ENCODE measurements around the gene FAM83C. TPM values are rescaled to one million over a fixed set of nuclear protein-coding genes. Genes with fewer than 3 reads are reported as not detected.

Gene FAM83C
- total RNA-seq, 4 donors from 2014 or later: 29.5 to 55.3 (median 38.2) TPM

- 79 to 93% methylated on average over 5 to 7 of the region's 12 CpGs for WGBS, 2 donors
- Histone ChIP-seq H3K9me3 (no peaks in the 10 kb centered on the region), H3K27me3 (no peaks in the 10 kb centered on the region), H3K4me3 (no peak overlapping the region), H3K4me1 (peaks cover 19 to 64% (median 27%) of the 10 kb centered on the region in 3 donors), H3K27ac (peak overlapping the region in 3 of 4 donors; percentile 41 to 96 (median 53)), H3K36me3 (peaks cover 0 to 48% (median 3%) of the 10 kb centered on the region in 3 donors)
- intact Hi-C loops (cut with DNase I): no loop called here
- DNase-seq: no peak
- TF ChIP-seq POLR2A (IDR thresholded peaks at IDR 0.05): no peak
- TF ChIP-seq, protein P1, sequence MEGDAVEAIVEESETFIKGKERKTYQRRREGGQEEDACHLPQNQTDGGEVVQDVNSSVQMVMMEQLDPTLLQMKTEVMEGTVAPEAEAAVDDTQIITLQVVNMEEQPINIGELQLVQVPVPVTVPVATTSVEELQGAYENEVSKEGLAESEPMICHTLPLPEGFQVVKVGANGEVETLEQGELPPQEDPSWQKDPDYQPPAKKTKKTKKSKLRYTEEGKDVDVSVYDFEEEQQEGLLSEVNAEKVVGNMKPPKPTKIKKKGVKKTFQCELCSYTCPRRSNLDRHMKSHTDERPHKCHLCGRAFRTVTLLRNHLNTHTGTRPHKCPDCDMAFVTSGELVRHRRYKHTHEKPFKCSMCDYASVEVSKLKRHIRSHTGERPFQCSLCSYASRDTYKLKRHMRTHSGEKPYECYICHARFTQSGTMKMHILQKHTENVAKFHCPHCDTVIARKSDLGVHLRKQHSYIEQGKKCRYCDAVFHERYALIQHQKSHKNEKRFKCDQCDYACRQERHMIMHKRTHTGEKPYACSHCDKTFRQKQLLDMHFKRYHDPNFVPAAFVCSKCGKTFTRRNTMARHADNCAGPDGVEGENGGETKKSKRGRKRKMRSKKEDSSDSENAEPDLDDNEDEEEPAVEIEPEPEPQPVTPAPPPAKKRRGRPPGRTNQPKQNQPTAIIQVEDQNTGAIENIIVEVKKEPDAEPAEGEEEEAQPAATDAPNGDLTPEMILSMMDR (IDR thresholded peaks at IDR 0.05): no peak
Observed at GRCh38 chr20:35286077-35286898, 5.9 kb downstream of the FAM83C start.

DNA sequence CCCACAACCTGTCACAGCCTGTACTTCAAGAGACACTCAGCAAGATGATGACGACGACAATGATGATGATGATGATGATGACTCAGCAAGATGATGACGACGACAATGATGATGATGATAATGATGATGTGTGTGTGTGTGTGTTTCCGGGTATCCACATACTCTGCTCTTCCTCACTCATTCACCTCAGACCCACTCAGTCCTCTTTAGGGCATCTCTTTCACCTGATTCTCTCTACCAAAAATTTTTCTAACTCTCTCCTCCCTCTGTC is 6.5 kb downstream of the FAM83C start:
- Histone ChIP-seq H3K27me3 (no peaks in the 10 kb centered on the region), H3K4me3 (no peak overlapping the region), H3K4me1 (peaks cover 19 to 63% (median 27%) of the 10 kb centered on the region in 3 donors), H3K27ac (peak overlapping the region in 3 of 4 donors; percentile 41 to 96 (median 96)), H3K9me3 (no peaks in the 10 kb centered on the region), H3K36me3 (peaks cover 0 to 50% (median 4%) of the 10 kb centered on the region in 3 donors)
- no peak for TF ChIP-seq POLR2A (IDR thresholded peaks at IDR 0.05)
- 39 to 41% methylated on average over 5 of the region's 5 CpGs for WGBS, 2 donors
- intact Hi-C loops (cut with DNase I): no loop called here
- no peak for DNase-seq

- no peak for TF ChIP-seq POLR2A (IDR thresholded peaks at IDR 0.05)
- Histone ChIP-seq H3K4me3 (peak overlapping the region; percentile 71 to 92 (median 88)), H3K36me3 (peaks cover 4 to 56% (median 5%) of the 10 kb centered on the region in 3 donors), H3K9me3 (no peaks in the 10 kb centered on the region), H3K27ac (peak overlapping the region; percentile 93 to 98 (median 96)), H3K27me3 (no peaks in the 10 kb centered on the region), H3K4me1 (peaks cover 19 to 63% (median 27%) of the 10 kb centered on the region in 3 donors)
- WGBS, 2 donors: 29 to 31% methylated on average over 15 to 17 of the region's 19 CpGs
- intact Hi-C loops (cut with DNase I): no loop called here
- no peak for DNase-seq
Observed at GRCh38 chr20:35284992-35285805, 7.0 kb downstream of the FAM83C start.

DNA sequence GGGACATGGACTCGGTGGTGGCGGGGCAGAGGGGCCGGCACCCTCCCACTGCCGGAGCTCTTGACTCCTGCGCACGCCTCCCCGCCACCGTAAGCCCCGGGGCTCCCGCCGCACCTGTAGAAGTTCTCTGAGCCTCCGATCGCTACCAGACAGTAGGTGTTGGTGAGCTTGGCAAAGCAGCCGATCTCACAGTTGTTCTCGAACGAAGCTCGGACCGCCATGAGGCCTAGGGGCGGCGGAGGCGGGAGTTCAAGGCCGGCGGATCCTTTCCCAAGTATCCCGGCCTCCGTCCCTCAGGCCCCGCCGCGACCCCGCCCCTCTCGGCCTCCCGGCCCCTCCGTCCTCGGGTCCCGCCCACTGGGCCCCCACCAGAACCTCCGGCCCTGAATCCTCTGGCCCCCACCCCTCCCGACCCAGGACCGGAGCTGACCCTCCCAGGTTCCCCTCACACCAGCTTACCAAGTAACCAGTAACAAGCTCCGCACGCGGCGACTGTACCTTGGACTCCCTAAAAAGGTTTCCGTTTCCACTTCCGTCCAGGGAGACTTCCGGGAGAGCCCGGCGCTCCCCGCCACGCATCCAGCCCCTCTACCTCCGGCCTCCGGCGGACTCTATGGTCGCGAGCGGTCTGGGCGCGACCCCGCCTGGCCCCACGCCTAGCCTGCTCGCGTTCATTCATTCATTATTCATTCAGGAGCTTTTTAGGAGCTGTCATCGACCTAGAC is 7.8 kb downstream of the FAM83C start, which contains the start of gene EIF6:
TSS of gene EIF6 (minus strand) at position 506 of the 725 bp plus-strand sequence. CDS start at position 221, 285 bp downstream.
- H3K36me3 ChIP-seq: peaks cover 8 to 64% (median 13%) of the 10 kb centered on the region in 3 donors
- H3K4me1 ChIP-seq: peaks cover 19 to 63% (median 27%) of the 10 kb centered on the region in 3 donors
- intact Hi-C loops (cut with DNase I): no loop called here
- no peaks in the 10 kb centered on the region for H3K9me3 ChIP-seq
- peak within 1 kb of the TSS; percentile 71 to 92 (median 88) for H3K4me3 ChIP-seq
- peak; percentile 17 for DNase-seq
- no peaks in the 10 kb centered on the region for H3K27me3 ChIP-seq
- 0 to 1% methylated on average over 6 to 21 of the region's 61 CpGs for WGBS, 2 donors
- TF ChIP-seq, protein P1 (IDR thresholded peaks at IDR 0.05): no peak
- TF ChIP-seq POLR2A (IDR thresholded peaks at IDR 0.05): peak in 1 of 4 donors; percentile 42
- peak within 1 kb of the TSS; percentile 93 to 98 (median 96) for H3K27ac ChIP-seq

- WGBS, 2 donors: 10 to 22% methylated on average over 17 to 23 of the region's 24 CpGs
- peaks cover 15 to 69% (median 19%) of the 10 kb centered on the region in 3 donors for H3K36me3 ChIP-seq
- peak overlapping the region; percentile 71 to 92 (median 88) for H3K4me3 ChIP-seq
- intact Hi-C loops (cut with DNase I): no loop called here
- H3K27me3 ChIP-seq: no peaks in the 10 kb centered on the region
- H3K9me3 ChIP-seq: no peaks in the 10 kb centered on the region
- DNase-seq: no peak
- peaks cover 19 to 64% (median 27%) of the 10 kb centered on the region in 3 donors for H3K4me1 ChIP-seq
- peak overlapping the region; percentile 93 to 98 (median 96) for H3K27ac ChIP-seq
- TF ChIP-seq POLR2A (IDR thresholded peaks at IDR 0.05): peak in 1 of 4 donors; percentile 26
- TF ChIP-seq, protein P1 (IDR thresholded peaks at IDR 0.05): no peak
Observed at GRCh38 chr20:35283441-35284266, 8.6 kb downstream of the FAM83C start.
